Activated T-helper 1 cell treated with anti-CD3 and anti-CD28 coated beads, Interleukin-12 subunit alpha, Interleukin-12 subunit beta, Interleukin-2, Interleukin-4 antibody, amounts not matched to agents 30 ng/mL and 10 ng/mL and 1 ng/mL, durations not matched to agents 14 hours and 24 hours and 36 hours (primary cell): ENCODE data around the gene GTPBP6. TPM values are rescaled to one million over a fixed set of nuclear protein-coding genes. Genes with fewer than 3 reads are reported as not detected.
"Not testable (repeated sequence)": the region's sequence is repeated elsewhere in the genome, so short reads cannot be mapped to it uniquely, and the experiment has no call there.

ENCODE experiments used
- DNase-seq: peaks from one replicate; pipeline ENCODE4 v3.0.0; 2021; ENCODE audit warnings: low spot score
- H3K27ac Mint-ChIP-seq: one replicate; pipeline ENCODE4 v1.8.0; 2021; ENCODE audit warnings: mild to moderate bottlenecking, mixed read lengths
- H3K27me3 Mint-ChIP-seq: one replicate; pipeline ENCODE4 v1.8.0; 2022; ENCODE audit warnings: mild to moderate bottlenecking, moderate library complexity, mixed read lengths; ENCODE audit not compliant: insufficient read depth
- H3K36me3 Mint-ChIP-seq: one replicate; pipeline ENCODE4 v1.8.0; 2021; ENCODE audit warnings: low read depth, mixed read lengths
- H3K4me1 Mint-ChIP-seq: one replicate; pipeline ENCODE4 v1.8.0; 2021; ENCODE audit warnings: low read depth, mixed read lengths
- H3K4me3 Mint-ChIP-seq: one replicate; pipeline ENCODE4 v1.8.0; 2021; ENCODE audit warnings: mild to moderate bottlenecking, moderate library complexity, mixed read lengths
- H3K9me3 Mint-ChIP-seq: one replicate; pipeline ENCODE4 v1.8.0; 2021; ENCODE audit warnings: mixed read lengths
- intact Hi-C: fragments of 100-400 bp; cut with micrococcal nuclease; formaldehyde crosslinking; loops from one replicate; pipeline ENCODE4 v1.15.1; 2024
- total RNA-seq: library from RNA; stranded (reverse); gene quantifications from 2 replicates; pipeline ENCODE4 v1.2.3, GENCODE V29; 2022

The GTPBP6 gene
- total RNA-seq, 1 donor from 2014 or later = 68.3 TPM

DNA sequence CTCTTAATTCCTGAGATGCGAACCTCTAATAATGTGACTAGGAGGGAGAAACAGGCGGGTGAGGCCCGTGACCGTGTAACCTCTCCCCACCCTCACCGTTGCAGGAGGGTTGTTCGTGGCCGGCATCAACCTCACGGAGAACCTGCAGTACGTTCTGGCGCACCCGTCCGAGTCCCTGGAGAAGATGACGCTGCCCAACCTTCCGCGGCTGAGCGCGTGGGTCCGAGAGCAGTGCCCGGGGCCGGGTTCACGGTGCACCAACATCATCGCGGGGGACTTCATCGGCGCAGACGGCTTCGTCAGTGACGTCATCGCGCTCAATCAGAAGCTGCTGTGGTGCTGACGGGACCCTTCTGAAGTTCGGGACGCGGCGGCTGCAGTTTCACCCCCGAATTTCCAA lies 19.6 kb downstream of the GTPBP6 start:
- no peaks in the 10 kb centered on the region for H3K4me1 Mint-ChIP-seq
- H3K36me3 Mint-ChIP-seq = peaks cover 13% of the 10 kb centered on the region
- no peak overlapping the region for H3K4me3 Mint-ChIP-seq
- H3K27me3 Mint-ChIP-seq = no peaks in the 10 kb centered on the region
- no peak for DNase-seq
- no peak overlapping the region for H3K27ac Mint-ChIP-seq
- intact Hi-C loops = no loop called here
- no peaks in the 10 kb centered on the region for H3K9me3 Mint-ChIP-seq

DNA sequence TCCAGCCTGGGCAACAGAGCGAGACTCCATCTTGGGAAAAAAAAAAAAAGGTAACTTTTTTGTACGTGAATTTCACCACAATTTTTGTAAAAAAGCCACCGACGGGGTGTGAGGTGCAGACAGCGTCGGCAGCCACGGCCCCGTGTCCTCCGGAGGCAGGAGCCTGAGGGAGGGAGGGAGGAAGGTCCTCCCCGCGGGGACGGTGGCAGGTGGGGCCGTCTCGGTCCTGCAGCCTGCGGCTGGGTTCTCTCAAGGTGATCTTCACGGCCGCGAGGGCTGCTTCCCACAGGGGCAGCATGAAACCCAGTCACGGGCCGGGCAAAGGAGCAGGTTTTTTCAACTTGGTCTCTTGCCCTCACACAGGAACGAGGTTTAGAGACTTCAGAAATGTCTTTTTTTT lies 23.5 kb downstream of the GTPBP6 start:
- DNase-seq = no peak
- Mint-ChIP-seq H3K4me1 (no peaks in the 10 kb centered on the region), H3K27me3 (no peaks in the 10 kb centered on the region), H3K9me3 (no peaks in the 10 kb centered on the region), H3K27ac (no peak overlapping the region), H3K36me3 (peaks cover 24% of the 10 kb centered on the region), H3K4me3 (no peak overlapping the region)
- intact Hi-C loops = no loop called here

DNA sequence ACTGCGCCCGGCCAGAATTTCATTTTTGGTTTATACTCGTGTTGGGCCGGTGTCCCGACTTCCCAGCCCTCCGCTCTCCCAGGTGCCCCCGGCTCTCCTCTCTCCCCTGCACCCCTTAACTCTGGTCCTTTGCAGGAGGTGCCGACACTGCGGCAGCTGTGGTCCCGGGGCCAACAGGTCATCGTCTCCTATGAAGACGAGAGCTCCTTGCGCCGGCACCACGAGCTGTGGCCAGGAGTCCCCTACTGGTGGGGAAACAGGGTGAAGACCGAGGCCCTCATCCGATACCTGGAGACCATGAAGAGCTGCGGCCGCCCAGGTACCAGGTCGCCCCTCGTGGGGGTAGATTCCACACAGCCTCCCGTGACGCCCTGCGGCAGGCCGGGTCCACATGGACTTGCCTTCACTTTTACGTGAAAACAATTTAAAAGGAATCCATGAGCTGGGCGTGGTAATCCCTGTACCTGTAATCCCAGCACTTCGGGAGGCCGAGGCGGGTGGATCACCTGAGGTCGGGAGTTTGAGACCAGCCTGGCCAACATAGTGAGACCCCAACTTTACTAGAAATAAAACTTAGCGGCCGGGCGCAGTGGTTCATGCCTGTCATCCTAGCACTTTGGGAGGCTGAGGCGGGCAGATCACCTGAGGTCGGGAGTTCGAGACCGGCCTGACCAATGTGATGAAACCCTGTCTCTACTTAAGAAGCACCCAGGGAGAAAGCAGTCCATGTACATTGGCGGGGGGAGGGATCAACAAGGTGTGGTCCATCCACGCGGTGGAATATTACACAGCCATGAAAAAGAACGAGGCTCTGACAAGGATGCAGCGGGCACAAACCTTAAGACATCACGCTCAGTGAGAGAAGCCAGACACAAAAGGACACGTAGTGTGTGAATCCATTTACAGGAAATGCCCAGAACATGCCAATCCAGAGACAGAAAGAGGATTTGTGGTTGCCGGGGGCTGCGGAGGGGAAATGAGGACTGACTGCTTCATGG lies 25.4 kb downstream of the GTPBP6 start:
- Mint-ChIP-seq H3K36me3 (peaks cover 26% of the 10 kb centered on the region), H3K27me3 (no peaks in the 10 kb centered on the region), H3K4me1 (no peaks in the 10 kb centered on the region)

DNA sequence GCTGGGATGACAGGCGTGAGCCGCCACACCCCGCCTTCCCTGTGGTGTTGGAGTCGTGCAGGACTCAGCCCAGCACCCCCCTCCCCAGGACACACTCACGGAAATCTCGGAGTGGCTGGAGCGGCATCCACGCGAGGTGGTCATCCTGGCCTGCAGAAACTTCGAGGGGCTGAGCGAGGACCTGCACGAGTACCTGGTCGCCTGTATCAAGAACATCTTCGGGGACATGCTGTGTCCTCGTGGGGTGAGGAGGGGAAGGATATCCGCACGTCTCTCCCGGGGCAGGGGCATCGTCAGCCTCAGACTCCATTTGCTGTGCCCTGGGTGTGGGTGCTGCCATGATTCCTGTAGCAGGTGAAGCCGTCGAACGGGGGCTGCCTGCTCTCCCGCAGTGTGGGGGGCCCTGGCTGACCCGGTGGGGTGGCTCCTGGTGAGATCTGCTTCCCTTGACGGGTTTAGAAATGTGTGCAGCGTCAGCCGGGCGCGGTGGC lies 27.1 kb downstream of the GTPBP6 start:
- Mint-ChIP-seq H3K27me3 (no peaks in the 10 kb centered on the region), H3K4me1 (no peaks in the 10 kb centered on the region), H3K27ac (no peak overlapping the region), H3K36me3 (peaks cover 27% of the 10 kb centered on the region), H3K9me3 (no peaks in the 10 kb centered on the region), H3K4me3 (no peak overlapping the region)
- DNase-seq = no peak
- intact Hi-C loops = no loop called here

More for the DNA sequence above, 25.4 kb downstream of the GTPBP6 start:
- DNase-seq = no peak
- H3K27ac Mint-ChIP-seq = no peak overlapping the region
- intact Hi-C loops = no loop called here
- no peak overlapping the region for H3K4me3 Mint-ChIP-seq
- no peaks in the 10 kb centered on the region for H3K9me3 Mint-ChIP-seq

DNA sequence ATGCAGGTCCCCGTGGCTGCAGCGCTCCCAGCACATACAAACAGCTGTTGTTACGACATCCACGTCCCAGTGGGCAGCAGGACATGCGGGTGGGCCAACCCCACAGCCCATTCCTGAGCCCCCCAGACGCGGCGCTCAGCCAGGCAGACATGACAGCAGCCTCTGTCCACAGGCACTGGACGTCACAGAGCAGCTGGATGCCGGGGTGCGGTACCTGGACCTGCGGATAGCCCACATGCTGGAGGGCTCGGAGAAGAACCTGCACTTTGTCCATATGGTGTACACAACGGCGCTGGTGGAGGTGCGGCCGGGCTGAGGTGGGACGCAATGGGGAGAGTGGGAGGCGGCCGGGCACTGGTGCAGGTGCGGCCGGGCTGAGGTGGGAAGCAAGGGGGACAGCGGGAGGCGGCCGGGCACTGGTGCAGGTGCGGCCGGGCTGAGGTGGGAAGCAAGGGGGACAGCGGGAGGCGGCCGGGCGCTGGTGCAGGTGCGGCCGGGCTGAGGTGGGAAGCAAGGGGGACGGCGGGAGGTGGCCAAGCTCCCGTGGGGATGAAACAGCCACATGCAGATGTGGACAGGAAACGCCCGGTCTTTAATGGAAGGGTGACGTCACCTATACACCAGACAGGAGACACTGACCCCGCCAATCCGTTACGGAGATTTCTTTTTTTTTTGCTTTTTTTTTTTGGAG lies 28.0 kb downstream of the GTPBP6 start:
- H3K27me3 Mint-ChIP-seq = no peaks in the 10 kb centered on the region
- no peak overlapping the region for H3K4me3 Mint-ChIP-seq
- no peak overlapping the region for H3K27ac Mint-ChIP-seq
- H3K9me3 Mint-ChIP-seq = no peaks in the 10 kb centered on the region
- intact Hi-C loops = no loop called here
- H3K4me1 Mint-ChIP-seq = peaks cover 1% of the 10 kb centered on the region
- H3K36me3 Mint-ChIP-seq = peaks cover 22% of the 10 kb centered on the region
- no peak for DNase-seq

DNA sequence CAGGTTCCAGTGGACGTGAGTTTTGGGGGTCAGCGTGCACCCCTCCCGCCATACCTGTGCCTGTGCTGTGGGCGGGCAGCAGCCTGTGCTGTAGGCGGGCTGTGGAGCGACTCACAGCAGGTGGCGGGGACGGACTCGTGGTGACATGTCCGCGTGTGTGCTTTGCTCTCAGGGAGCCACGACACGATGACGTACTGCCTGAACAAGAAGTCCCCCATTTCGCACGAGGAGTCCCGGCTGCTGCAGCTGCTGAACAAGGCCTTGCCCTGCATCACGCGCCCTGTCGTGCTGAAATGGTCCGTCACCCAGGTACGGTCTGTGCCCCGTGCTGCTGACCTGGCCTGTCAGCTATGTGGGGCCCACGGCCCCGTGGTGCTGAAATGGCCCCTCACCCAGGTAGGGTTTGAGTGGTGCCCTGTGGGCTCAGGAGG lies 30.0 kb downstream of the GTPBP6 start:
- H3K4me3 Mint-ChIP-seq = no peak overlapping the region
- H3K27me3 Mint-ChIP-seq = no peaks in the 10 kb centered on the region
- H3K9me3 Mint-ChIP-seq = no peaks in the 10 kb centered on the region
- peaks cover 33% of the 10 kb centered on the region for H3K36me3 Mint-ChIP-seq
- peaks cover 5% of the 10 kb centered on the region for H3K4me1 Mint-ChIP-seq
- intact Hi-C loops = no loop called here
- no peak for DNase-seq
- no peak overlapping the region for H3K27ac Mint-ChIP-seq

DNA sequence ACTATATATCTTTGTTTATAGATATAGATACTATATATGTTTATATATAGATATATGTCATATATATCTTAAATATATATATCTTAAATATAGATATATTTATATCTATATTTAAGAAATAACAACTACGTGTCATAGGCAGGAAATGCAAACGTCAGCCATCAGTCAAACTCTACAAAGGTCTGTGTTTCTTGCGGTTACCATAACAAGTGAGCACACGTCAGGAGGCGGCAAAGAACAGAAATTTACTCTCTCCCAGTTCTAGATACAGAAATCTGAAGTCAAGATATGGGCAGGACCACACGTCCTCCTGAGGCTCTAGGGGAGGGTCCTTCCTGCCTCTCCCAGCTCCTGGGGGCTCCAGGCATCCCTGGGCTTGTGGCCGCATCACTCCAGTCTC lies 30.9 kb downstream of the GTPBP6 start:
- H3K27ac Mint-ChIP-seq = no peak overlapping the region

DNA sequence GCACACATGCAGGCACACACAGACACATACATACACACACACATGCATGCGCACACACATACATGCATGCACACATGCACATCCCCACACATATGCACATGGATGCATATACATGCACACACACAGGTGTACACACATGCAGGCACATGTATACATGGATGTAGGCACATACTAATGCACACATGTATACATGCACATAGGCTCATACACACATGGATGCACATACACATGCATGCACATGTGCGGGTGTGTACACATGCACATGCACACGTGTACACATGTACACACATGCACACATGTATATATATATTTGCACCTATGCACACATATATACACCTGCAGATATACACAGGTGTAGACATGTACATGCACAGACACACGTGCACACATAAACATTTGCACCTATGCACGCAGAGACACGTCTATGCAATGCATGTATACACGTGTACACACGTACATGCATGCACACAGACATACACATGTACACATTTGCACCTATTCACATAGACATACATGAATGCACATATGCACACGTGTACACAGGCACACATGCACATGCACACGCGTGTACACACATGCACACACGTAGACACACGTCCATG lies 33.4 kb downstream of the GTPBP6 start:
- Mint-ChIP-seq H3K4me3 (peak overlapping the region; percentile 3), H3K4me1 (peaks cover 5% of the 10 kb centered on the region), H3K27ac (no peak overlapping the region), H3K36me3 (peaks cover 20% of the 10 kb centered on the region), H3K27me3 (no peaks in the 10 kb centered on the region), H3K9me3 (no peaks in the 10 kb centered on the region)
- DNase-seq = no peak
- intact Hi-C loops = no loop called here

More for the DNA sequence above, 30.9 kb downstream of the GTPBP6 start:
- Mint-ChIP-seq H3K9me3 (no peaks in the 10 kb centered on the region), H3K4me1 (peaks cover 5% of the 10 kb centered on the region), H3K4me3 (no peak overlapping the region), H3K36me3 (peaks cover 29% of the 10 kb centered on the region), H3K27me3 (no peaks in the 10 kb centered on the region)
- intact Hi-C loops = no loop called here
- DNase-seq = no peak

DNA sequence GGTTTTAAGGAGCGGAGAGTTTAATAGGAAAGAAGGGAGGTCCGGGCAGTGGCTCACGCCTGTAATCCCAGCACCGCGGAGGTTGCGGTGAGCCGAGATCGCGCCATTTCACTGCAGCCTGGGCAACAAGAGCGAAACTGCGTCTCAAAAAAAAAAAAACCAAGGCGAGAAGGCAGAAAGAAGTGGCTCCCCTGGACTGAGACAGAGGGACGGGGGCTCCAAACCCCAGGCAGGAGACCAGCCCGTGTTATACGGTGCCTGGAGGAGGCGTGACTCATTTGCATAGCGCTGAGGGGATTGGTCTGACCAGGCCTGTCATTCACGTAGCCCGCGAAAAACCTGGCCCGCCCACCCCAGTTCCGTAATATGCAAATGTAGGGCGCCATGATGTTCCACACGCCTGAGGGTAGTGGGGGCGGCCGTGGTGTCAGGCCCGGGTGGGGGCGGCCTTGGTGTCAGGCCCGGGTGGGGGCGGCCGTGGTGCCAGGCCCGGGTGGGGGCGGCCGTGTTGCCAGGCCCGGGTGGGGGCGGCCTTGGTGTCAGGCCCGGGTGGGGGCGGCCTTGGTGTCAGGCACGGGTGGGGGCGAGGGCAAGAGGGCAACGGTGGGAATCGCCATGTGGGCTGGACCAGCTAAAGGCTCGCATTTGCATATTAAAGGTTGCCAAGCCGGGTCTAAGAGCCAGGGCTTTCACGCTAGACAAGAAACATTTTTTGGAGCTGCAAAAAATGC lies 35.3 kb downstream of the GTPBP6 start:
- Mint-ChIP-seq H3K27ac (peak overlapping the region; percentile 96), H3K36me3 (peaks cover 18% of the 10 kb centered on the region), H3K9me3 (no peaks in the 10 kb centered on the region), H3K4me1 (peaks cover 5% of the 10 kb centered on the region), H3K4me3 (peak overlapping the region; percentile 96), H3K27me3 (peaks cover 6% of the 10 kb centered on the region)
- peak; percentile 87 for DNase-seq
- intact Hi-C loops = loop anchor here (1.0 to 5.0 kb wide), 3 partner anchors 35 to 924 kb away; partner anchors contain the start of gene GTPBP6

DNA sequence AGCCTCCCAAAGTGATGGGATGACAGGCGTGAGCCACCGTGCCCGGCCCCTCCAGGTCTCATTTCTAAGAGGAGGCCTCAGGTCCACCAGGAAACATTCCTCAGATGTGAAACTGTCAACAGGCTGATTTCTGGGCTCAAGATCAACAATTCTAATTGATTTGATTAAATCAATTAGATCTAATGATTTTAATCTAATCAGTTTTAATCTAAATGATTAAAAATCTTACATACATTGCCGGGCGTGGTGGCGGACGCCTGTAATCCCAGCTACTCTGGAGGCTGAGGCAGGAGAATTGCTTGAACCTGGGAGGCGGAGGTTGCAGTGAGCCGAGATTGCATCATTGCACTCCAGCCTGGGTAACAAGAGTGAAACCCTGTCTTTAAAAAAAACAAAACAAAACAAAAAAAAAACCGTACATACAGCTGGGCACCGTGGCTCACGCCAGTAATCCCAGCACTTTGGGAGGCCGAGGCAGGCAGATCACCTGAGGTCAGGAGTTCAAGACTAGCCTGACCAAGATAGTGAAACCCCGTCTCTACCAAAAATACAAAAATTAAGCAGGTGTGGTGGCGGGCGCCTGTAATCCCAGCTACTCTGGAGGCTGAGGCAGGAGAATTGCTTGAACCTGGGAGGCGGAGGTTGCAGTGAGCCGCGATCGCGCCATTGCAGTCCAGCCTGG lies 36.5 kb downstream of the GTPBP6 start:
- not testable (repeated sequence) for DNase-seq, H3K27me3 Mint-ChIP-seq, H3K4me1 Mint-ChIP-seq, H3K9me3 Mint-ChIP-seq, H3K27ac Mint-ChIP-seq
- Mint-ChIP-seq H3K36me3 (peaks cover 14% of the 10 kb centered on the region), H3K4me3 (peak overlapping the region; percentile 75)
- intact Hi-C loops = loop anchor here (5.0 kb wide), 1 partner anchor 925 kb away; no protein-coding TSS in a partner anchor

DNA sequence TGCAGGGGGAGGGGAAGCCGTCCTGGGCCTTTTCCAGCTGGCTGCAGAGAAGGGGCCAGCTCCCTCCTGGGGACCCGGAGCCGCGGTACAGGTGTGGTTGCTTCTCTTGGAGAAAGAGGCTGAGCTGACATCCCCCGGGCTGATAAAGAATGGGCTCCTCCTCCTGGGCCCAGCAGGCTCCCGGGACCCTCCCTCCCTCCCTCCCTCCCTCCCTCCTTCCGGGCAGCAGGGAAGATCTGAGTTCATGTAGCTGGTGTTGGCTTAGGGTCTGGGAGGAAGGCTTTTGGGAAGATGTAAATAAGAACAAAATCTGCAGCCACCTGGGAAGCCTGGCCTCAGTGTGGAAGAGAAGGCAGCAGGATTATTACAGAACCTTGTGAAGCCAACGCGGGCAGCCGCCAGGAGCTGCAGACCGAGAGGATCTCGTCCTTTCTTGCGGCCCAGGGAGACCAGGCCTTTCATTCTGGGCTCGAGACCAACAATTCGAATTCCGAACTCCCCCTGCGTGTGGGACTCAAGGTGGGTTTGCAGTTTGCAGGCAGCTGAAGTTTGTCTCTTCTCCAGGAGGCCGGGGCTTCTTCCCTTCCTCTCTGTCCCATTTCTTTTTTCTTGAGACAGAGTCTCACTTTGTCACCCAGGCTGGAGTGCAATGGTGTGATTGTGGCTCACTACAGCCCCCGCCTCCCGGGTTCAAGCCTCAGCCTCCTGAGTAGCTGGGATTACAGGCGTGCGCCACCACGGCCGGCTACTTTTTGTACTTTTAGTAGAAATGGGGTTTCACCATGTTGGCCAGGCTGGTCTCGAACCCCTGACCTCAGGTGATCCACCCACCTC lies 37.2 kb downstream of the GTPBP6 start, which contains the start of gene PLCXD1:
Gene PLCXD1, plus strand, starts transcription at position 216 of the 834 bp plus-strand sequence. CDS start 2,807 bp downstream, outside the sequence.
- peak within 1 kb of the TSS; percentile 75 for H3K4me3 Mint-ChIP-seq
- H3K9me3 Mint-ChIP-seq = no peaks in the 10 kb centered on the region
- H3K27ac Mint-ChIP-seq = peak within 1 kb of the TSS; percentile 55
- H3K4me1 Mint-ChIP-seq = peaks cover 5% of the 10 kb centered on the region
- peaks cover 14% of the 10 kb centered on the region for H3K36me3 Mint-ChIP-seq
- DNase-seq = no peak
- H3K27me3 Mint-ChIP-seq = peaks cover 9% of the 10 kb centered on the region
- intact Hi-C loops = loop anchor here (5.0 kb wide), 1 partner anchor 926 kb away; no protein-coding TSS in a partner anchor
